GM18517 (cell line): ENCODE measurements around the gene SSBP3.

Source experiments
- ATAC-seq: cut with Tn5 transposase; IDR thresholded peaks from one replicate; pipeline ENCODE4 v1.9.1; 2021; ENCODE audit warnings: mild to moderate bottlenecking, moderate library complexity; ENCODE audit not compliant: unreplicated experiment

Gene SSBP3

DNA sequence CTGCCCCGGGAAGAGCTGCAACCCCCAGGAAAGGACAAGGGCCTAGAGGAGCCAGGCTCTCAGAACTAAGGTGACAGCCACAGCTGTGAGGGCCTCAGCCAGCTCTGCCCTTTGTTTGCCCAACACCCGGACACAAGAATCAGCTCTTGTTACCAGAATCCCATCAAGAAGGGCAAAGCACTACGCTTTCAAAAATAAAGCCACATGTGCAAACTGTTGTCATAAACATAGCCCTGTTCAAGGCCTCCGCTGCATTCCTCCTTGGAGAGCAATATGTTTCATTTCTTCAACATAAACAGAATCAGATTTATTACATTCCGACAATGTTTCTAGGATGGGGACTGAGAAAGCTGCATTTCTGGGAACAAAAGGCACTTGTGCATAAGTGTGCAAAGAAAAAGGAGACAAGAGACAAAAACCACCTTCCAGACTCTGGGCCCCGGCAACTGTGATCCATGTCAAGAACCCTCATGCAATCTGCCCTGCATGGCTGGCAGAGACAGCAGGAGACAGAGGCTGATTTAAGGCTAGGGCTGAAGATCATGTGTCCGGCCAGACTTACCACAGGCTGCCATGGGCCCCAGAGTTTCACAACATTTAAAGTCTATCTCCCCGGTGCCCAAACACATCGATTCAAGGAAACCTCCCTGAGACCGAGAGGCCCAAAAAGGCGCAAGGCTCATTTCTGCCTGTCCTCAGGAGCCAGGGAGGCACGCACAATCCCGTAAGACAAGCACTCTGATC lies 71.0 kb downstream of the SSBP3 start:
- no peak for ATAC-seq

DNA sequence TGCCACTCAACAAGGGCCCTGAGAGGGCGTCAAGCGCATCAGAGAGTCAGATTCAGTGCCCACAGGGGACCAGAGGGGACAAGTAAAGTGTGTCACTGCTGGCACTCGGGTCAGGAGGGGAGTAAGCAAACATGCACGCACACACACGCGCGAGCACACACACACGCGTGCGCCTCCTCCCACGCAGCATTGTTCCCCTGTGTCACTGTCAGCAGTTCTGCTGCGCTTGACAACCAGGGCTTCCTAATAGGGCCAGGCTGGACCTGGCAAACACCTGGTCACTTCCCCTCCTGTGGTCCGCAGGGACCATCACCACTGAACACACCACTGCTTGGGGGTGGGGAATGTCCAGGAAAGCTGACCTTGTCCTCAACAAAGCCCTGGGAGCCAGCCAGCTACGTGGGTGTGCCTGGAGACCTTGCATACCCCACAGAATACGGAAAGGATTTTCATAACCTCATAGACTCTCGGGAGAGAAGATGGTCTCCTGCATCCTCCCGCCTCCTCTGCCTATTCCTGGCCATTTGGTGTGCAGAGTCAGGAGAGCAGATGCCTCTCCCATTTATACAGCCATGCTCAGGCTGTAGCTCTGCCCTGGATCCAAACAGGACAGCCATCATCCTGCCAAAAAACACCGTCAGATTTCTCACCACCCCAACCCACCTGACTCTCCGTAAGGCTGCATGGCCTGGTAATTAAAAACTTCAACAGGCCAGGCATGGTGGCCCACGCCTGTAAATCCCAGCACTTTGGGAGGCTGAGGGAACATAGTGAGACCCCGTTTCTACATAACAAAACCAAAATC lies 73.2 kb downstream of the SSBP3 start:
- no peak for ATAC-seq

DNA sequence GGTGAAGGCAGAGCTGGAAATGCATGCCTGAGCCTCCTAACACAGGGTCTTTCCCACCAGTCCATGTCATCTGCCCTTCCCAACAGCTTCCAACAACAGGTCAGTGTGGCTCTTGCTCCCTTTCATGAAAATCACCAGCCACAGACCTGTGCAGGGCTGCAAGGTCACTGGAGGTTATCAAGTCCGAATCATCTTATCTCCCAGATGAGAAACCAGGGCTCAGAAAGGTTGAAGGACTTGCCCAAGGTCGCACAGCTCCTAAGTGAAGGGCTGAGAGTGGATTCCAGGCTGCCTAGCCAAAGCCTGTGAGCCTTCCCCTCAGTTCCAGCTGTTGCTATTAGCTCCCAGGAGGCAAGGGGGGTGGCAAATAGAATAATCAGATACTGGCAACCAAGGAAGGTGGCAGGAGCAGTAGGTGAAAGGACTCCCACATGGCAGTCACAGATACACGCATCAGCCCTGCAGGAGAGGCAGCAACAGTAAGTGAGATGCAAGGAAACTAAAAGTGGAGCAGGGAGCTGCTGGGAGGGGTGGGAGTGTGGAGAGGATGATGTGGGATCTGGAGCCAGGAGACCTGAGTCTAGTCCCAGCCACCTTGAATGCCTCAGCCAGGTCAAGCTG lies 74.2 kb downstream of the SSBP3 start:
- no peak for ATAC-seq

DNA sequence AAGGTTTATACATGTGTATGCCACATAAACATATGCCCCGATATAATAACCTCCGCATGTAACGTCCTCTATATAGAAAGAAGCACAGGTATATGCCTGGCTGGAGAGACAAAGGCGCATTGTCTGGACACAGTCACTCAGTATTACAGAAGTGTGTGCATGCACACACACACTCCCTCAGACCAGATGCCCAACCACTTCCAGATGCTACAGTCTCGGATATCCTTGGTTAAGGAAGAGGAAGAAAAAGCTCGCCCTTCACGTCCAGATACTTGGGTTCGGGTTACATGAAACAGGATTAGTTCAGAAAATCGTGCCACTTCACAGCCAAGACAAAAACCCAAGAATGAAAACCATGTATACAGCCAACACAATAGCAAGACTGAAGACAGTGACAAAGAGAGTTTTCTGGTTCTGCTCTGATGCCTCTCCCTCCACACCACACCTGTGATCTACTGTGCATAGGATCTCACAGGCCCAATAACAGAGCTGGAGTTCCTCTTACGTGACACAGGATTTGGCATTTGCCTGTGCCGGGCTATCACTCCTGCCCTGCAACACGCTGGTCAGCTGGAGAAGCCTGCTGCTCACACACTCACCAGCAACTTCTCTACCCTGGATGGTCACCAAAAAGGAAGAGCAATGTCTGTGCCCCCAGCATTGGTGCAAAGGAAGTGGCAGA lies 75.0 kb downstream of the SSBP3 start:
- no peak for ATAC-seq

DNA sequence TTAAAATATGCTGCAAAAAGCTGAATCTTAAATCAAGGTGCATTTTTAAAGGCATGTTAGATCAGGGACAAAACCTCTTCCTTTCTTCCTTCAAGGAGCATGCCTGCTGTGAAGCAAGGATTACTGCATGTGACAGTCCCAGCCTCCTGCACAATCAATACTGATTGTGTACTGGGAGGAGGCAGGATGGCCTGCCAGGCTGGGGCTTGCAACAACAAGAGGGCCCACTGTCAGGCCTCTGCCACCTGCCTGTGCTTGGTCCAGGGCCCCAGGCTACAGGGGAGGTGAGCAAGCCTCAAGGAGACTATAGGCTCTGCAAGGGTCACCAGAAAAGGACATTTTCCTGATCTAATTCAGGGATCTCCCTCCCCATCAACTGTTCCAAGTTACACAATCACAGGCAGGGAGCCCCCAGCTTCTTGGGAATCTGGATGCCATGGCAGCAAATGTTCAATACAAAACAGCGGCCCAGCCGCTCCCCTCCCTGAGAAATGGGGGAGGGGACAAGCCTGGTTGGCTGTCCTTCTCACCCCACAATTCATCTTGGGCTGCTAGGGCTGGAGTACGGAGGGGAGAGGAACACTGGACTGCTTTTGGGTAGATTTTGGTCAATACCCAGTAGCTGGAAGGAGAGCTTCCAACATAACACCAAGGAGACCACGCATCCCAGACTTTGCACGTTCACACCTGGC lies 76.7 kb downstream of the SSBP3 start:
- no peak for ATAC-seq

DNA sequence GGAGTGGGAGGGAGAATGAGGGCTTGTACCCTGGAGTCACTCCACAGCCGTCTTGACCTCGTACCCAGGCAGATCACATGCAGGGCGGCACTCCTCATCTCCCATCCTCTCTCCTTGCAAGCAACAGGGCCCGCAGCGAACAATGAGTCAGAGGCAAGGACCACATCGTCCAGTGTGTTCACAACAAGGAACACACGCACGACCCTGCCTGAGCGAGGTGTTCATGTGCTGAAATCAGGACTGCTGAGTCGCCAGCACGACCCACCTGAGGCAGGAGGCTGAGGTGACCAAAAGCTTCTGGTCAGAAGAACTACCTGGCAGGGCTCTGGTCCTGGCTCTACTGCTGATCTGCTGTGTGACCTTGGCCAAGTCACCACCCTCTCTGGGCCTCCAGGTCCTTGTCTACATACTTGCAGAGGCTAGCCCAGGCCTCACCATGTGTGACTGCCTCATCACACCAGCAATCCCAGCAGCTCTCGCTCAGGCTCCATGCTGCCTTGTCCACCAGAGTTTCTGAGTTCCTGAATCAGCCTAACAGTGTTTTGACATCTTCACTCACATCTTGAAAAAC lies 78.0 kb downstream of the SSBP3 start:
- ATAC-seq, result no peak

DNA sequence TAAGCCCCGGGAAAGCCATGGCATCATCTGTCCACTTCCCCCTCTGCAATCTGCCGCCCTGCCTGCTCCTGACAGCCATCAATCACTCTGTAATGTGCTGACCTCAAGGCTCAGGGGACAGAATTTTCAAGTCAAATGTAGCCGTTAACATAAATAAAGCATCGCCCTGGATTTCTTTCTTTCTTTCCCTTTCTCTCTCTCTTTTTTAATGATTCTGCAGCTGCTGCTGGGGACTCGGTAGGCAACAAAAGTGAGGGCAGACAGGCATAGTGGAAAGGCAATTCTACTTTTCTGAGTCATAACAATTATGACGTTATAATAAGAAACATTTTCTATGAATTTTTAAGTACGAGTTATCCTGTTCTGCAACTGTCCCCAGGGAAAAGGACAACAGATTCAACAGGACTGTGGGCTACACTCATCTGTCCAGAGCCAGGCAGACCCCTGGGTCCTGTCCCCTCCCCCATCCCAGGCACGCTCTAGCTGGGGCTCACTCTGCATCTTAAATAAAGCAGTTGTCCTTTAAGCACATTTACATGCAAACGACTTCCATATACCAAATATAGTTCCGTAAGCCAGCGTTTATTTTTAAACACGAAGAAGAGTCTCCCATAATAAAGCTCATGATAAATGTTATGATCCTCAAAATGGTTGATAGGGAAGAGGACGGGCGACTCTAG lies 78.7 kb downstream of the SSBP3 start:
- ATAC-seq, result no peak

DNA sequence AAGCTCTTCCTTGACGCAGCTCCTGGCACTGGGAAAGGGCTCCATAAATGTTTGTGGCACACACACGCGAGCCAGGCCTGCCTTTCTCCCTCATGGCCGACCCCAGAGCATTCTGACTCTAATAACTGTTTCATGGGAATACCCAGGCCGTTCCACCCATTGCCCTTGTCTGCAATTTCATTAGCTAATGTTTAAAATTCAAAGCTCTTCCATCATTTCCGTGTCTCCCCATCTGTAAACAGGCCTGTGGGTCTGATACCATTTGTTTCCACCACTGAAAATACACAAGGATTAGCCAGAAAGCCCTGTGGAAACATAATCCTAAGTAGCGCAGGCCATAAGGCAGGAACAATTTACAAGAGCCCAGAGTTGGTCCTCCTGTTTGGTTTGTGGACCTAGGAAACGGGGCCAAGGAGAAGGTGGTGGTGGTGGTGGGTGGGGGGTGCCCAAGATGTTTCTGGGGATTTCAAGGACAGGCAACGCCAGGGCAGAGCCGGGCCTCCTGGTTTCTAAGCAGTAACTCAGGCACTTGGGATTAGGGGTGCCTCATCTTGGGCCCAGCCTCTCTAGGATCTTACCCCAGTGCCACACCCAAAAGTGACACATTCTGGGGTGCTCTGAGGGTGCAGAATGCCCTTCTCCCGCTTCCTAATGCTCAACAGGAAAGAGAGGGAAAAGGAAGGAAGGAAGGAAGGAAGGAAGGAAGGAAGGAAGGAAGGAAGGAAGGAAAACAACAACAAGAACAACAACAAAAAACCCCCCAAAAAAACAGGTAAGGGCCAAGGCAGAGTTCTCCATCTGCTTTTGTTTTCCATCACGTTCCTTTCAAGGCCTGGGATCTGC lies 79.4 kb downstream of the SSBP3 start:
- ATAC-seq, result no peak

DNA sequence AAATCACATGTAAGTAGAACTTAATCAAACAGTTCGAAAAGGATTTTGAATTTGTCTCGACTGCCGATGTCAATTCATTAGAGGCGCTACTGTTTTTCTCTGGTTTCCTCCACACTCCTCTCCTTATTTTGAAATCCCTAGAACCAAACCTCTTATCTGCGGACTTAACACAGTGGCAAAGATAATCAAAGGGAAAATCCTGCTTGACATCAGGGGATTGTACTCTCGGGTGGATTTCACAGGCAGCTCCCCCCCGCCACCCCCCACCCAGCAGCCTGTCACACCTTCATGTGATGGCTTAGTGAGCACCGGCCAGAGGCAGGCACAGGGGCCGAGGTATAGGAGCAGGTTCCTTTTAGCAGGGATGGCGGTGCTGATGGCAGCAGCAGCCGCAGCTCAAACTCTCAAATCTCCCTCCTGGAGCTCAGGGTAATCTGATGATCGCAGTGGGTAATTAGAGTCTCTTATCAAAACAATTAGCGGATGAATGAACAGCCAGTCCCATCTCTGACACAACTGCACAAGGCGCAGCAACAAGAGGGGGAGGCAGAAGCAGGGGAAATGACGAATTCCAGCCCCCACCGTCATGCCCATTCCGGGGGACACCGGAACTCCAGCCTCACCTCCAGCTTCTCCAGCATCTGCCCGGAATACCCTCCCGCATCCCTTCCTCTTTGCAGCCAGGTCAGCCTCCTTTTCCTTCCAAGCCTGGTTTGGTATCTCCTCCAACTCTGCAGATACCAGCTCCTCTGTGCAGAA lies 80.3 kb downstream of the SSBP3 start:
- no peak for ATAC-seq

DNA sequence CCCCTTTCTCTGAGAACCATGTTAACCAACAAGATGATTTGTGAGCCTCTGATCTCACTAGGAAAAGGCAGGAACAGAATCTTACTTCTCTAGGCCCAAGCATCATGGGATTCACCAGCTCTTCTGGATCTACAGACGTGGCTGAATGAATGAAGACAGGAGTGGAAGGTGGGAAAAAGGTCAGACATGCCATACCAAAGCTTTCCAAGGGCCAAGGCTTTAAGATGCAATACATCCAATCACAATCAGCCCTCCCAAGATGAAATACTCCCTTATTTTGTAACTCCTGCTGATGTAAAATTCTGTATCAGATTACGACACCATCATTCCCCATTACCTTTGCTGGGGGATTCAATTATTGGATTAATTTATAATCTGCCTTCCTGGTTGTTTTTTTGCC lies 80.9 kb downstream of the SSBP3 start:
- no peak for ATAC-seq

DNA sequence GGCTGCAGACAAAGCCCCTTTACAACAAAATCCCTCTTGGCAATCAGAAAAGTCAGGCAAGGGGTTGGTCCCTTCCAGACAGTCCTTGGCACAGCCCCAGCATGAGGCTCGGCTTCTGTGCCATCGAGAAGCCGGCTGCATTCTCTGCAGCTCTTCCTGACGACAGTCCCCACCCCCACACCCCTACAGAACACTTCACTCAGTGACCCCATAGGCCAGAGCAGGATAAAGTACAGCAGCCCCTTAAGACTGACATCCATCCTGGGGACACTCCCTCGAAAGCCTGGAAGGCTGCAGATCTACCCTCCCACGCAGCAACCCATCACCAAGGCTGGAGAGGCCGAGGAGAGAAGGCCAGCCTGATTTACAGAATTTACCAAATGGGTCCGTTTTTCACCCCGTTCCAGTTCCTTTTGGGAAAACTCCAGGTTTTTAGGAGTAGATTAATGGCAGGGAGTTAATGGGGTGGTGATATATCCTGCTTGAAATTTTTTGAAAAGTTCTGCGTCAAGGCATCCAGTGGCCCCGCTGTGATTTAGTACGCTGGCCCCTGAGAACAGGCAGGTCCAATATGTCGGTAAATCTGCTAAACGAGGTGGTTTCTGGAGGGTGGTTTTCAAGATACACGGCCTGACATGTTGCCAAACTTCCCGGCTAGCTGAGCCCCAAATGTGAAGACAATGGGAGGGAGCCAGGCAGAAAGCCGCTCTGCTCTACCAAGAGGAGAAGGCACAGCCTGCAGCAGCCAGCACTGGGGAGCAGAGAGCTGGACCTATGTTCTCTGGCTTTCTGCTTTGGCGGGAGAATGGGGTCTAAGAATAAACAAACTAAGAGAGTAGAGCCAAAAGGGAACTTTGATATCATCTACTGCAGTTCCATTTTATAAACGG lies 81.7 kb downstream of the SSBP3 start:
- no peak for ATAC-seq

DNA sequence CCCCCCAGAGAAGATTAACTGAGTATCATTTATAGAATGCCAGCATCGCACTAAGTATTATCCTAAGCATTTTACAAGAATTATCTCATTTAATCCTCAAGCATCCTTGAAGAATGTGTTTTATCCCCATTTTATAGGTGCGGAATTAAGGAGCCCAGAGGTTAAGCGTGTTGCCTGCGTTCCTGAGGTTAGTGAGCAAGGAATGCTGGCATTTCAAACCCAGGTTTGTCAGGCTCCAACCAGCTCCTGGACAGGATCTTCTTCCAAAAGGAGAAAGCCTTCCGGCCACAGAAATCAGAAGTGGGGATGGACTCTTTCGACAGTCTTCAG lies 82.3 kb downstream of the SSBP3 start:
- ATAC-seq, result no peak

DNA sequence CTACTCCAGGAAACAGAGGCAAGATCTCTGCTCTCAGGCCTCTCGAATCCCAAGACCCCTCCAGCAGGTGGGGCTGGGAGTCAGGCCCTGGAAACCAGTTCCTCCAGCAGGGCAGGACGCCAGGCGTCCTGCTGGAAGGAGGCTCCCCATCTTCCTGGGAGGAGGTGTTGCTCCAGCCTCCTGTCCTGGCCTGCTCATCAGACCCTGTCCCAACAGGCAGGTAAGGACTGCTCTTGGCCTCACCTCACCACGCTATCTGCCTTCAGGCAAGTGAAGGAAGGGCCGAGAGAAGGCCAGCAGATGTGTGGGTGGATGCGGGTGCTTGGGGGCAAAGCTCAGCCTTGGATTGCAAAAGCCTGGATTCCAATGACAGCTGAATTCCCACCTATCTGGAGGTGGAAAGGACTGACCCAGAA lies 82.9 kb downstream of the SSBP3 start:
- ATAC-seq, result no peak

DNA sequence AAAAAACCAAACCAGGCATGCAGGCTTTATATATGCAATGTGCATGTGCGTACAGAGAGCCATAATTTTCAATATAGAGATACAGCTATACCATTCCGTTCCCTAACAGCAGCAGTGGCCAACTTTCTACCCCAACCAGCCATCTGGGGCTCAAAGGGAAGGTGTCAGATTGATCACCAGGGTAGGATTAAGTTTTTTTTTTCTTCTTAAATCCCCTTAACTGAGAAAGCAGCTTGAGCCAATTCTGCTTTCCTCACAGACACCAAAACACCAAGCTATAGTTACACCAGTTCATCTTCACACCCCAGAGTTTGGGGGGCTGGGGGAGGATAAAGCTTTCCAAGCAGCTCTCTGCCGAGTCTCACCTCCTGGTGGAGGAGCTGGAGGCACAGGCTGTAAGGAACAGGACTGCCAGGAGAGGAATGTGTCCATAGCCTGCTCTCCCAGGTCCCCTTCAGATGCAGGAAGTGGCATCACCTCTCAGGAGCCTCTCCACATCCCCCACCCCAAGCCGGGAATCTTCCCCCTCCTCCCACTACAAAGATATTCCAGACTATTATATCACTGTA lies 87.9 kb downstream of the SSBP3 start:
- no peak for ATAC-seq

DNA sequence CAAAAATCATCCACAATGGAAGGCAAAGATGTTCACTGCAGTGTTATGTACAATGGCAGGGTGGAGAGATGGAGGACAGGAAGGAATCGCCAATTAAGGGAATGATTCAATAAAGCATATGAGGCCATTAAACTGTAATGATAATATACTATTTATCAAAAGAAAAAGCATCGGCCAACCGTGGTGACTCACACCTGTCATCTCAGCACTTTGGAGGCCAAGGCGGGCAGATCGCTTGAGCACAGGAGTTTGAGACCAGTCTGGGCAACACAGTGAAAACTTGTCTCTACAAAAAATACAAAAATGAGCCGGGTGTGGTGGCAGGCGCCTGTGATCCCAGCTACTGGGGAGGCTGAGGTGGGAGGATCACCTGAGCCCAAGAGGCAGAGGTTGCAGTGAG lies 89.1 kb downstream of the SSBP3 start:
- no peak for ATAC-seq

DNA sequence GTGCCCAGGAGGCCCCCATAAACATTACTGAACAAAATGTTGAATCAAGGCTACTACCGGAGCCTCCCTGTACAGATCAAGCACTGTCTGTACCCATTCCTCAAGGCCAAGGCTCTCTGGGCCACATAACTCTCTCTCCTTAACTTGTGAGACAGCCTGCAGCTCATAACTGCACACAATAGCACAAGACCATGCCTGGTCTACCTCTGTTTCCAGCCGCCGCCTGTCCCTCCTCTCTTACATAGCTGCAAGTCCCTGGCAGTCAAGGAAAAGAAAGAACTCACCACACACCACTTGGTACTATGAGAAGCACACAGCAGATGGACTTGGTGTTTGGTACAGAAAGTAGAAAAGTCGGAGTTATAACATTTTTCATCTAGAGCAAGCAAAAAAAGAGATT lies 91.1 kb downstream of the SSBP3 start:
- ATAC-seq, result no peak

DNA sequence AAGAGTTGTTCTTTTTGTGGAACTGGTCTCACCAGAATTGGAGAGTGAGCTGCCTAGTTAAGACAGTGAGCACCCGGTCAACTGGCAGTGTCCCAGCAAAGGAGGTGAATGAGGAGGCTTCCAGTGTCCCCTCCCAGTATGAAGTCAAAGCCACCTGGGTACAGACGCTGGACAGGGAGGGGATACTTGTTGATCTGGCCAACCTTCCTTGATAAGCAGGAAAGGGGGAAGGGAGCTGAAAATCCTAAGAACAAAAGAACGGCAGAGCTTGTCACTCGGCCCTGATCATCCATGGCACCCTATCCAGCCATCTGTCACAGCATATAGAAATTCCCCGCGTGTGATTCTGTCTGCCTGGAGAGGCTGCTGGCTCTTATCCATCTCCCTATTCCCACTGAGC lies 91.5 kb downstream of the SSBP3 start:
- ATAC-seq, result no peak
